8988T (cell line): ENCODE measurements around the gene RFX6.

Experiments used
- DNase-seq: peaks from one replicate; pipeline ENCODE4 v3.0.0; 2011

The RFX6 gene

GRCh38 chr6:116974526-116975316 is 97.7 kb downstream of the RFX6 start:
- DNase-seq: no peak

DNA sequence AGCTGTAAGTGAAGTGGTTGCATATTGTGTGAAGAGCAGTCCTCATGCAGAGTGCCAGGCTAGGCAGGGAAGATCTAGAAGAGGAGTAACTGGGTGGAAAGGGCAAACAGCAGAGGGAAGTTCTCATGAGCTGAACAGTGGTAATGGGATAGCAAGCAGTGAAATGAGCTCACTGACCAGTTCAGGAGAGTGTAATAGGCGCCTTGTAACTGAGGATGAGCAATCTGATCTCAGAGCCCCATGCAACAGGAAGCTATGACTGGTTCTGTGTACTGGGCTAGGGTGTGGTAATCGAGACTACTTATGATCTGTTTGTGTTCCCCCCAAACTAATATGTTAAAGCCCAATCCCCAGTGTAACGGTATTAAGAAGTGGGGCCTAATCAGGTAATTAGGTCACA is 98.6 kb downstream of the RFX6 start:
- no peak for DNase-seq

GRCh38 chr6:116979560-116979959 is 102.5 kb downstream of the RFX6 start:
- DNase-seq: no peak
